IMR-90 (cell line): ENCODE results near the gene MYO7B. TPM values are rescaled to one million over a fixed set of nuclear protein-coding genes. Genes with fewer than 3 reads are reported as not detected.

ENCODE experiments used
- ATAC-seq: fragments of 200-7000 bp; cut with Tn5 transposase; 2 replicates; pipeline ENCODE4 v1.9.1; 2020; ENCODE audit warnings: low read depth, mild to moderate bottlenecking, moderate library complexity
- BruUV-seq: library from RNA; stranded (reverse); fragments of 400-500 nt; replicated peaks from 2 replicates; lab custom pipeline; 2021; lab: Mats Ljungman, UMichigan
- CTCF ChIA-PET: fragments of 300-600 bp; formaldehyde crosslinking; extraction: SDS; loops from one replicate; lab custom pipeline; 2021; ENCODE audit warnings: antibody characterized with exemption; lab: Yijun Ruan, JAX
- POLR2A ChIA-PET: fragments of 300-600 bp; sonication (Branson Sonifier 250); formaldehyde crosslinking; loops from one replicate; lab custom pipeline; 2022; ENCODE audit warnings: antibody characterized with exemption; ENCODE audit not compliant: unreplicated experiment; lab: Charles Lee
- DNase-seq: peaks from one replicate; pipeline ENCODE4 v3.0.0; 2013
- H2AFZ ChIP-seq: replicated peaks from 2 replicates; pipeline ENCODE3; 2013; ENCODE audit warnings: low read length, mild to moderate bottlenecking; ENCODE audit not compliant: poor library complexity
- H2AK5ac ChIP-seq: 2 replicates; pipeline ENCODE4 v1.6.1; 2013; ENCODE audit warnings: low read depth, low read length, inconsistent platforms
- H2AK9ac ChIP-seq: replicated peaks from 2 replicates; pipeline ENCODE3; 2013; ENCODE audit warnings: mild to moderate bottlenecking, low read depth, low read length, moderate library complexity; ENCODE audit not compliant: poor library complexity
- H2BK120ac ChIP-seq: 2 replicates; pipeline ENCODE4 v1.6.1; 2013; ENCODE audit warnings: low read depth, low read length, inconsistent platforms
- H2BK15ac ChIP-seq: 3 replicates; pipeline ENCODE4 v1.6.1; 2013; ENCODE audit warnings: low read depth, low read length, inconsistent platforms
- H2BK20ac ChIP-seq: 2 replicates; pipeline ENCODE4 v1.6.1; 2013; ENCODE audit warnings: low read depth, mild to moderate bottlenecking, inconsistent platforms, low read length, moderate library complexity
- H2BK5ac ChIP-seq: 2 replicates; pipeline ENCODE4 v1.6.1; 2013; ENCODE audit warnings: mild to moderate bottlenecking, low read depth, low read length, inconsistent platforms; ENCODE audit not compliant: poor library complexity, severe bottlenecking
- H3K14ac ChIP-seq: replicated peaks from 2 replicates; pipeline ENCODE4 v1.6.1; 2013; ENCODE audit warnings: low read depth, low read length, inconsistent platforms
- H3K18ac ChIP-seq: 2 replicates; pipeline ENCODE4 v1.6.1; 2013; ENCODE audit warnings: low read depth, low read length, control low read depth
- H3K23ac ChIP-seq: 2 replicates; pipeline ENCODE4 v1.6.1; 2013; ENCODE audit warnings: low read depth, low read length, inconsistent platforms
- H3K27ac ChIP-seq: 2 replicates; pipeline ENCODE4 v1.5.1; 2013; ENCODE audit warnings: mild to moderate bottlenecking, control low read depth, low read length; ENCODE audit not compliant: insufficient read depth
- H3K27me3 ChIP-seq: 2 replicates; pipeline ENCODE4 v1.6.1; 2013; ENCODE audit warnings: low read length; ENCODE audit not compliant: control insufficient read depth, insufficient read depth
- H3K36me3 ChIP-seq: 2 replicates; pipeline ENCODE4 v1.6.1; 2013; ENCODE audit warnings: low read length, mixed read lengths; ENCODE audit not compliant: control insufficient read depth, insufficient read depth
- H3K4ac ChIP-seq: 2 replicates; pipeline ENCODE4 v1.6.1; 2013; ENCODE audit warnings: low read depth, low read length, inconsistent platforms
- H3K4me1 ChIP-seq: 2 replicates; pipeline ENCODE4 v1.6.1; 2013; ENCODE audit warnings: low read length, mixed read lengths; ENCODE audit not compliant: control insufficient read depth, insufficient read depth
- H3K4me2 ChIP-seq: 2 replicates; pipeline ENCODE4 v1.6.1; 2013; ENCODE audit warnings: low read depth, mild to moderate bottlenecking, control low read depth, low read length, moderate library complexity
- H3K4me3 ChIP-seq: 2 replicates; pipeline ENCODE4 v1.5.1; 2013; ENCODE audit warnings: low read depth, mild to moderate bottlenecking, control low read depth, low read length, moderate library complexity; ENCODE audit not compliant: insufficient read depth
- H3K56ac ChIP-seq: 2 replicates; pipeline ENCODE4 v1.6.1; 2013; ENCODE audit warnings: low read length, inconsistent platforms; ENCODE audit not compliant: insufficient read depth; ENCODE audit errors: extremely low read depth
- H3K79me1 ChIP-seq, 2 experiments: 2 replicates each; pipeline ENCODE4 v1.6.1; 2013; ENCODE audit warnings: low read length in 2 of 2, inconsistent platforms in 1 of 2, low read depth in 1 of 2
- H3K9ac ChIP-seq: 2 replicates; pipeline ENCODE4 v1.6.1; 2013; ENCODE audit warnings: low read depth, low read length, control low read depth
- H3K9me1 ChIP-seq: 2 replicates; pipeline ENCODE4 v1.6.1; 2013; ENCODE audit warnings: low read length, inconsistent platforms; ENCODE audit not compliant: insufficient read depth
- H3K9me3 ChIP-seq: 2 replicates; pipeline ENCODE4 v1.6.1; 2013; ENCODE audit warnings: low read length; ENCODE audit not compliant: control insufficient read depth, insufficient read depth
- H4K20me1 ChIP-seq: 2 replicates; pipeline ENCODE4 v1.6.1; 2013; ENCODE audit warnings: low read length, inconsistent platforms; ENCODE audit not compliant: insufficient read depth
- H4K5ac ChIP-seq: 2 replicates; pipeline ENCODE4 v1.6.1; 2013; ENCODE audit warnings: mild to moderate bottlenecking, low read depth, low read length, control low read depth
- H4K8ac ChIP-seq, 2 experiments: 2 replicates each; pipeline ENCODE4 v1.6.1; 2013; ENCODE audit warnings: low read depth in 2 of 2, low read length in 2 of 2, control low read depth in 1 of 2, inconsistent platforms in 1 of 2
- H4K91ac ChIP-seq: 2 replicates; pipeline ENCODE4 v1.6.1; 2013; ENCODE audit warnings: low read depth, low read length, inconsistent platforms; ENCODE audit not compliant: insufficient read depth
- MAFK ChIP-seq: IDR thresholded peaks from 2 replicates; pipeline ENCODE4 v1.6.1; 2012; ENCODE audit warnings: low read depth, low read length, improper control_type of control experiment
- RFX5 ChIP-seq: IDR thresholded peaks from 2 replicates; pipeline ENCODE4 v1.8.0; 2012; ENCODE audit warnings: low read depth, mild to moderate bottlenecking, low read length, moderate library complexity
- WGBS, 2 experiments: methylation state at CpG; one replicate each; pipeline versions ENCODE4 v1.1.5 to v1.1.7; 2013; ENCODE audit warnings: missing lambda C conversion rate in 2 of 2; ENCODE audit not compliant: insufficient read length in 1 of 2; ENCODE audit errors: extremely low coverage in 2 of 2; 5-methylcytosine and 5-hydroxymethylcytosine counted together
- dilution Hi-C: fragments of 300-500 bp; cut with HindIII; formaldehyde crosslinking; loops from one replicate; pipeline ENCODE4 v1.14.3; 2018; ENCODE audit warnings: low sequenced_read_pairs; ENCODE audit not compliant: unreplicated experiment
- in situ Hi-C: fragments of 300-500 bp; cut with MboI; formaldehyde crosslinking; loops from 3 replicates; pipeline ENCODE4 v1.14.3; 2019; ENCODE audit warnings: low sequenced_read_pairs, inconsistent platforms, mixed read lengths
- intact Hi-C: fragments of 100-400 bp; cut with micrococcal nuclease; formaldehyde crosslinking; loops from 2 replicates; pipeline ENCODE4 v1.10.0; 2022
- polyA plus RNA-seq, 3 experiments: library from polyadenylated mRNA; depleted of rRNA; stranded (reverse); fragments of >200 nt; gene quantifications; 2 replicates each; pipeline ENCODE4 v1.2.3, GENCODE V29; 2012; ENCODE audit warnings: low replicate concordance in 1 of 3
- total RNA-seq: library from RNA; depleted of rRNA; stranded (reverse); fragments of >200 nt; gene quantifications from 2 replicates; pipeline ENCODE4 v1.2.3, GENCODE V29; 2012
- TF ChIP-seq, protein P1 (sequence below): fragments of 150-350 bp; IDR thresholded peaks from 2 replicates; pipeline ENCODE4 v1.6.1; 2017; ENCODE audit warnings: mild to moderate bottlenecking, antibody characterized with exemption, low read length, low read depth
- TF ChIP-seq, protein P2 (sequence below): conservative IDR thresholded peaks from 2 replicates; pipeline ENCODE4 v1.5.1; 2012; ENCODE audit warnings: mild to moderate bottlenecking, low read depth, low read length, improper control_type of control experiment

The MYO7B gene
- total and polyA plus RNA-seq, 2 of the 4 experiments (the other 2 are of a cell fraction) = 0.18 to 0.46 TPM

DNA sequence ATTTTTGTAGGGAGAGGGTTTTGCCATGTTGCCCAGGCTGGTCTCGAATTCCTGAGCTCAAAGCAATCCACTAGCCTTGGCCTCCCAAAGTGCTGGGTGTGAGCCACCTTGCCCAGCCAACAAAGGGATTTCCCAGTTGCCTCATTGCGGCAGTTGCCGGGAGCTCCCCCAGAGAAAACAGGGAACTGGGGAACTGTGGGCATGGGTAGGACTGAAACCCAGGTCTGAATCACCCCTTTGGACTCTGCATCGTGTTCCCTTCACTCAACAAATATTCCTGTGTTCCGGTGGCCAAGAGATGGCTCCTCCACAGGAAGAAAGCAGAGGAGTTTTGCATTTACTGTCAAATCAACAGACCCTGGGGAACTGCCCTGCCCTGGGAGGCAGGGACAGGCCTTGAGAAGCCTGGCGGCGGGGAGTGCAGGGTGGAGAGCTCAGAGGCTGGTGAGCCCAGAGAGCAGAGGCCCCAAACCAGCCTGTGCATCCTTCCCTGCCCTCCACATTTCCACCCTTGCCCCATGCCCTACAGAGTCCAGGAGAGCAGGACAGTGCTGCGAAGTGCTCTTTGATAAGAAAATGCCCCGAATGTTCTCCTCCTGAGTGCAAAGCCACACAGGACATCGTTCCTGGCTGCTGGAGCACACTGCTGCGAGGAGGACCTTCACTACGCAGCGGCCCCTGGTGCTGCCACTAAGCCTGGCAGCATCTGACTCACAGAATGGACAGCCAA, 24.9 kb downstream of the MYO7B start:
- no peak overlapping the region for H3K18ac ChIP-seq
- DNase-seq (no peak), ATAC-seq (peak; percentile 72)
- H2BK15ac ChIP-seq = no peak overlapping the region
- no peak overlapping the region for H4K8ac ChIP-seq
- H2AFZ ChIP-seq = no peak overlapping the region
- ChIA-PET POLR2A (no interaction called here), CTCF (no interaction called here)
- H2AK5ac ChIP-seq = no peak overlapping the region
- no peaks in the 10 kb centered on the region for H4K20me1 ChIP-seq
- H3K4me1 ChIP-seq = no peaks in the 10 kb centered on the region
- H3K4me3 ChIP-seq = no peak overlapping the region
- H4K5ac ChIP-seq = no peak overlapping the region
- no peak overlapping the region for H2BK120ac ChIP-seq
- no peak overlapping the region for H3K27ac ChIP-seq
- no peak overlapping the region for H3K4me2 ChIP-seq
- no peak overlapping the region for H2BK5ac ChIP-seq
- H3K9me3 ChIP-seq = peaks cover 6% of the 10 kb centered on the region; the same call in 1 of the 2 replicates
- H3K14ac ChIP-seq = no peak overlapping the region
- in situ Hi-C loops = no loop called here
- 68% methylated on average over 5 of the region's 13 CpGs; no CpG with 5 or more reads in 1 of the 2 experiments for WGBS, 2 experiments
- H2AK9ac ChIP-seq = no peak overlapping the region
- dilution Hi-C loops = no loop called here
- no peaks in the 10 kb centered on the region for H3K9me1 ChIP-seq
- no peak overlapping the region for H3K4ac ChIP-seq
- no peaks in the 10 kb centered on the region for H3K36me3 ChIP-seq
- TF ChIP-seq, protein P1, sequence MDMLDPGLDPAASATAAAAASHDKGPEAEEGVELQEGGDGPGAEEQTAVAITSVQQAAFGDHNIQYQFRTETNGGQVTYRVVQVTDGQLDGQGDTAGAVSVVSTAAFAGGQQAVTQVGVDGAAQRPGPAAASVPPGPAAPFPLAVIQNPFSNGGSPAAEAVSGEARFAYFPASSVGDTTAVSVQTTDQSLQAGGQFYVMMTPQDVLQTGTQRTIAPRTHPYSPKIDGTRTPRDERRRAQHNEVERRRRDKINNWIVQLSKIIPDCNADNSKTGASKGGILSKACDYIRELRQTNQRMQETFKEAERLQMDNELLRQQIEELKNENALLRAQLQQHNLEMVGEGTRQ = no peak
- TF ChIP-seq MAFK = no peak
- TF ChIP-seq, protein P2, sequence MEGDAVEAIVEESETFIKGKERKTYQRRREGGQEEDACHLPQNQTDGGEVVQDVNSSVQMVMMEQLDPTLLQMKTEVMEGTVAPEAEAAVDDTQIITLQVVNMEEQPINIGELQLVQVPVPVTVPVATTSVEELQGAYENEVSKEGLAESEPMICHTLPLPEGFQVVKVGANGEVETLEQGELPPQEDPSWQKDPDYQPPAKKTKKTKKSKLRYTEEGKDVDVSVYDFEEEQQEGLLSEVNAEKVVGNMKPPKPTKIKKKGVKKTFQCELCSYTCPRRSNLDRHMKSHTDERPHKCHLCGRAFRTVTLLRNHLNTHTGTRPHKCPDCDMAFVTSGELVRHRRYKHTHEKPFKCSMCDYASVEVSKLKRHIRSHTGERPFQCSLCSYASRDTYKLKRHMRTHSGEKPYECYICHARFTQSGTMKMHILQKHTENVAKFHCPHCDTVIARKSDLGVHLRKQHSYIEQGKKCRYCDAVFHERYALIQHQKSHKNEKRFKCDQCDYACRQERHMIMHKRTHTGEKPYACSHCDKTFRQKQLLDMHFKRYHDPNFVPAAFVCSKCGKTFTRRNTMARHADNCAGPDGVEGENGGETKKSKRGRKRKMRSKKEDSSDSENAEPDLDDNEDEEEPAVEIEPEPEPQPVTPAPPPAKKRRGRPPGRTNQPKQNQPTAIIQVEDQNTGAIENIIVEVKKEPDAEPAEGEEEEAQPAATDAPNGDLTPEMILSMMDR = 0 out of 2 replicates have a peak, but pooled peaks have one; percentile 6
- no peak for TF ChIP-seq RFX5
- H3K79me1 ChIP-seq = no peaks in the 10 kb centered on the region
- BruUV-seq = no TSS peak
- intact Hi-C loops = no loop called here
- H3K56ac ChIP-seq = no peak overlapping the region
- no peak overlapping the region for H4K91ac ChIP-seq
- peaks cover 23% of the 10 kb centered on the region for H3K27me3 ChIP-seq
- H2BK20ac ChIP-seq = no peak overlapping the region
- no peak overlapping the region for H3K9ac ChIP-seq
- H3K23ac ChIP-seq = no peak overlapping the region
